Measurements from ENCODE around the gene DXO.
"Not testable (repeated sequence)": the region's sequence is repeated elsewhere in the genome, so short reads cannot be mapped to it uniquely, and the experiment has no call there.

Gene DXO

GRCh38 chr6:31980998-31981397 is 9.1 kb upstream of the DXO start:
- not testable (repeated sequence) for FAIRE-seq; DNase-seq (ENCODE audit: insufficient read length, low spot score)

GRCh38 chr6:31980195-31980876 is 8.4 kb upstream of the DXO start:
- DNase-seq (ENCODE audit: insufficient read length, low spot score); FAIRE-seq: not testable (repeated sequence)

GRCh38 chr6:31979238-31979898 is 7.4 kb upstream of the DXO start:
- no peak for DNase-seq (ENCODE audit: insufficient read length, low spot score)
- no peak for FAIRE-seq

GRCh38 chr6:31978831-31979230 is 6.9 kb upstream of the DXO start:
- DNase-seq (ENCODE audit: insufficient read length, low spot score) (no peak), FAIRE-seq (no peak)

- FAIRE-seq (no peak), DNase-seq (ENCODE audit: insufficient read length, low spot score) (no peak)
These were observed 6.0 kb upstream of the DXO start for GRCh38 chr6:31977816-31978431.

GRCh38 chr6:31976065-31976464 is 4.1 kb upstream of the DXO start:
- FAIRE-seq; DNase-seq (ENCODE audit: insufficient read length, low spot score): not testable (repeated sequence)

GRCh38 chr6:31972709-31973350 is 892 bp upstream of the DXO start:
- FAIRE-seq: no peak
- no peak for DNase-seq (ENCODE audit: insufficient read length, low spot score)

GRCh38 chr6:31971279-31971992 is 502 bp downstream of the DXO start:
- FAIRE-seq: no peak
- no peak for DNase-seq (ENCODE audit: insufficient read length, low spot score)

- DNase-seq (ENCODE audit: insufficient read length, low spot score) (no peak), FAIRE-seq (no peak)
These were observed 1.2 kb downstream of the DXO start for GRCh38 chr6:31970604-31971271.

- FAIRE-seq (no peak), DNase-seq (ENCODE audit: insufficient read length, low spot score) (no peak)
These were observed 2.0 kb downstream of the DXO start for GRCh38 chr6:31969712-31970603.

GRCh38 chr6:31968791-31969711 is 2.9 kb downstream of the DXO start:
- DNase-seq (ENCODE audit: insufficient read length, low spot score) (no peak), FAIRE-seq (no peak)

GRCh38 chr6:31968326-31968725 is 3.6 kb downstream of the DXO start:
- DNase-seq (ENCODE audit: insufficient read length, low spot score): no peak
- no peak for FAIRE-seq

- DNase-seq (ENCODE audit: insufficient read length, low spot score) (no peak), FAIRE-seq (no peak)
These were observed 4.0 kb downstream of the DXO start for GRCh38 chr6:31967926-31968320.

GRCh38 chr6:31966997-31967925 is 4.7 kb downstream of the DXO start:
- FAIRE-seq (no peak), DNase-seq (ENCODE audit: insufficient read length, low spot score) (no peak)

GRCh38 chr6:31966506-31966905 is 5.4 kb downstream of the DXO start:
- no peak for FAIRE-seq
- DNase-seq (ENCODE audit: insufficient read length, low spot score): no peak

GRCh38 chr6:31965700-31966099 is 6.2 kb downstream of the DXO start:
- FAIRE-seq (no peak), DNase-seq (ENCODE audit: insufficient read length, low spot score) (no peak)

GRCh38 chr6:31963921-31964320 is 8.0 kb downstream of the DXO start:
- no peak for DNase-seq (ENCODE audit: insufficient read length, low spot score)
- no peak for FAIRE-seq

All from HTR-8/SVneo (cell line).